A172 (cell line): ENCODE results near the gene ASTN2. TPM values are rescaled to one million over a fixed set of nuclear protein-coding genes. Genes with fewer than 3 reads are reported as not detected.
"Not testable (repeated sequence)": the region's sequence is repeated elsewhere in the genome, so short reads cannot be mapped to it uniquely, and the experiment has no call there.

Experiments
- DNase-seq: peaks from one replicate; pipeline ENCODE4 v3.0.0-alpha.2; 2015; ENCODE audit warnings: low spot score
- total RNA-seq: library from RNA; depleted of rRNA; stranded (reverse); fragments of >200 nt; shearing (Covaris generic); gene quantifications from 2 replicates; pipeline ENCODE4 v1.2.3, GENCODE V29; 2014

Gene ASTN2
- total RNA-seq, 1 experiment from 2014 or later, result 8.5 TPM

- no peak for DNase-seq
Measured at GRCh38 chr9:116465576-116466270, 949.1 kb downstream of the ASTN2 start.

GRCh38 chr9:116464987-116465571 is 949.8 kb downstream of the ASTN2 start:
- DNase-seq, result no peak

- DNase-seq, result no peak
Measured at GRCh38 chr9:116464423-116464822, 950.4 kb downstream of the ASTN2 start.

GRCh38 chr9:116461632-116462031 is 953.2 kb downstream of the ASTN2 start:
- no peak for DNase-seq

GRCh38 chr9:116460026-116460425 is 954.8 kb downstream of the ASTN2 start:
- DNase-seq, result no peak

GRCh38 chr9:116459576-116459975 is 955.3 kb downstream of the ASTN2 start:
- no peak for DNase-seq

- no peak for DNase-seq
Measured at GRCh38 chr9:116456490-116457088, 958.3 kb downstream of the ASTN2 start.

- DNase-seq, result not testable (repeated sequence)
Measured at GRCh38 chr9:116454539-116454938, 960.3 kb downstream of the ASTN2 start.

- no peak for DNase-seq
Measured at GRCh38 chr9:116453785-116454184, 961.1 kb downstream of the ASTN2 start.

- no peak for DNase-seq
Measured at GRCh38 chr9:116452634-116453033, 962.2 kb downstream of the ASTN2 start.

GRCh38 chr9:116452227-116452626 is 962.6 kb downstream of the ASTN2 start:
- DNase-seq, result no peak

GRCh38 chr9:116451500-116452115 is 963.2 kb downstream of the ASTN2 start:
- no peak for DNase-seq

- no peak for DNase-seq
Measured at GRCh38 chr9:116450378-116451139, 964.3 kb downstream of the ASTN2 start.

GRCh38 chr9:116449949-116450348 is 964.9 kb downstream of the ASTN2 start:
- no peak for DNase-seq

- DNase-seq, result no peak
Measured at GRCh38 chr9:116448431-116448830, 966.4 kb downstream of the ASTN2 start.

- DNase-seq, result no peak
Measured at GRCh38 chr9:116447934-116448333, 966.9 kb downstream of the ASTN2 start.

- no peak for DNase-seq
Measured at GRCh38 chr9:116442528-116442927, 972.3 kb downstream of the ASTN2 start.

GRCh38 chr9:116437411-116438370 is 977.2 kb downstream of the ASTN2 start:
- DNase-seq, result peak; percentile 93

GRCh38 chr9:116436121-116436520 is 978.7 kb downstream of the ASTN2 start:
- DNase-seq, result no peak

GRCh38 chr9:116435706-116436105 is 979.2 kb downstream of the ASTN2 start:
- no peak for DNase-seq

GRCh38 chr9:116434314-116434713 is 980.5 kb downstream of the ASTN2 start:
- no peak for DNase-seq
